GM19043 (cell line): Measurements from ENCODE around the gene ZDHHC7.

Experiments used
- ATAC-seq: cut with Tn5 transposase; IDR thresholded peaks from one replicate; pipeline ENCODE4 v1.9.1; 2021; ENCODE audit warnings: low read depth; ENCODE audit not compliant: unreplicated experiment

Gene ZDHHC7

GRCh38 chr16:84970447-84971127 lies 40.7 kb downstream of the ZDHHC7 start:
- no peak for ATAC-seq

GRCh38 chr16:84967828-84968227 lies 43.5 kb downstream of the ZDHHC7 start:
- ATAC-seq = no peak

- ATAC-seq = no peak
These were observed 45.6 kb downstream of the ZDHHC7 start for GRCh38 chr16:84965428-84966415.

- ATAC-seq = no peak
These were observed 46.8 kb downstream of the ZDHHC7 start for GRCh38 chr16:84964386-84965128.

- ATAC-seq = no peak
These were observed 48.3 kb downstream of the ZDHHC7 start for GRCh38 chr16:84963066-84963465.

- no peak for ATAC-seq
These were observed 50.4 kb downstream of the ZDHHC7 start for GRCh38 chr16:84960942-84961341.

- no peak for ATAC-seq
These were observed 51.4 kb downstream of the ZDHHC7 start for GRCh38 chr16:84959784-84960417.

GRCh38 chr16:84959045-84959576 lies 52.2 kb downstream of the ZDHHC7 start:
- ATAC-seq = no peak

GRCh38 chr16:84957792-84958191 lies 53.5 kb downstream of the ZDHHC7 start:
- no peak for ATAC-seq

- ATAC-seq = no peak
These were observed 54.1 kb downstream of the ZDHHC7 start for GRCh38 chr16:84957192-84957591.

GRCh38 chr16:84955427-84955826 lies 55.9 kb downstream of the ZDHHC7 start:
- no peak for ATAC-seq

GRCh38 chr16:84953190-84953746 lies 58.1 kb downstream of the ZDHHC7 start:
- no peak for ATAC-seq

GRCh38 chr16:84952335-84953189 lies 58.8 kb downstream of the ZDHHC7 start:
- ATAC-seq = no peak

GRCh38 chr16:84950906-84951305 lies 60.4 kb downstream of the ZDHHC7 start:
- ATAC-seq = no peak

GRCh38 chr16:84949772-84950436 lies 61.4 kb downstream of the ZDHHC7 start:
- no peak for ATAC-seq

- no peak for ATAC-seq
These were observed 62.3 kb downstream of the ZDHHC7 start for GRCh38 chr16:84948851-84949610.

- no peak for ATAC-seq
These were observed 63.1 kb downstream of the ZDHHC7 start for GRCh38 chr16:84947996-84948850.
